Naive thymus-derived CD4-positive, alpha-beta T cell (primary cell): ENCODE data around the gene ERP29. TPM values are rescaled to one million over a fixed set of nuclear protein-coding genes. Genes with fewer than 3 reads are reported as not detected.

Experiments used
- ATAC-seq: fragments of 150-1000 bp; cut with Tn5 transposase; 2 replicates; pipeline ENCODE4 v1.10.0; 2021; ENCODE audit warnings: mild to moderate bottlenecking, moderate library complexity
- CTCF ChIA-PET: fragments of 350-600 bp; sonication (Branson Sonifier 250); formaldehyde crosslinking; loops from one replicate; lab custom pipeline; 2021; ENCODE audit warnings: antibody characterized with exemption; lab: Charles Lee
- POLR2A ChIA-PET: fragments of 350-600 bp; sonication (Branson Sonifier 250); formaldehyde crosslinking; loops from one replicate; lab custom pipeline; 2021; ENCODE audit warnings: antibody characterized with exemption, inconsistent platforms; lab: Charles Lee
- DNase-seq, 9 donors: peaks; one replicate each; pipeline versions ENCODE4 v3.0.0 to v3.0.0-alpha.2; 2020 to 2022; ENCODE audit warnings: mixed read lengths in 1 of 9
- H3K27ac ChIP-seq: one replicate; pipeline ENCODE4 v1.7.0; 2013; ENCODE audit warnings: mild to moderate bottlenecking, low read depth, low read length, moderate library complexity
- H3K27me3 ChIP-seq, 2 donors: one replicate each; pipeline ENCODE4 v1.7.0; 2013; ENCODE audit warnings: low read length in 2 of 2, mild to moderate bottlenecking in 2 of 2, moderate library complexity in 2 of 2; ENCODE audit not compliant: control insufficient read depth in 2 of 2, insufficient read depth in 2 of 2
- H3K36me3 ChIP-seq, 3 experiments: 1 replicate in 2 of 3; 2 replicates in 1 of 3; pipeline ENCODE4 v1.7.0; 2013; ENCODE audit warnings: low read length in 3 of 3, mild to moderate bottlenecking in 3 of 3, moderate library complexity in 1 of 3; ENCODE audit not compliant: insufficient read depth in 3 of 3, control insufficient read depth in 2 of 3
- H3K4me1 ChIP-seq, 2 donors: one replicate each; pipeline ENCODE4 v1.7.0; 2013; ENCODE audit warnings: low read length in 2 of 2, mild to moderate bottlenecking in 2 of 2, moderate library complexity in 1 of 2; ENCODE audit not compliant: control insufficient read depth in 2 of 2, insufficient read depth in 2 of 2
- H3K4me3 ChIP-seq: 2 replicates; pipeline ENCODE4 v1.7.0; 2013; ENCODE audit warnings: mild to moderate bottlenecking, low read length
- H3K9me3 ChIP-seq, 3 experiments: 1 replicate in 2 of 3; 2 replicates in 1 of 3; pipeline ENCODE4 v1.7.0; 2013; ENCODE audit warnings: low read length in 3 of 3; ENCODE audit not compliant: control insufficient read depth in 2 of 3
- H3K27ac Mint-ChIP-seq, 9 donors: one replicate each; pipeline ENCODE4 v1.8.0; 2020 to 2022; ENCODE audit warnings: mixed read lengths in 9 of 9, mild to moderate bottlenecking in 8 of 9, moderate library complexity in 5 of 9, inconsistent platforms in 2 of 9
- H3K27me3 Mint-ChIP-seq, 5 donors: one replicate each; pipeline ENCODE4 v1.8.0; 2021 to 2022; ENCODE audit warnings: mixed read lengths in 5 of 5, mild to moderate bottlenecking in 1 of 5
- H3K36me3 Mint-ChIP-seq, 5 donors: one replicate each; pipeline ENCODE4 v1.8.0; 2020 to 2022; ENCODE audit warnings: mixed read lengths in 5 of 5, mild to moderate bottlenecking in 3 of 5, inconsistent platforms in 1 of 5
- H3K4me1 Mint-ChIP-seq, 7 donors: one replicate each; pipeline ENCODE4 v1.8.0; 2020 to 2022; ENCODE audit warnings: mixed read lengths in 7 of 7, mild to moderate bottlenecking in 3 of 7, inconsistent platforms in 1 of 7
- H3K4me3 Mint-ChIP-seq, 10 donors: one replicate each; pipeline ENCODE4 v1.8.0; 2020 to 2022; ENCODE audit warnings: mild to moderate bottlenecking in 10 of 10, mixed read lengths in 10 of 10, moderate library complexity in 6 of 10, inconsistent platforms in 2 of 10
- H3K9me3 Mint-ChIP-seq, 11 donors: one replicate each; pipeline ENCODE4 v1.8.0; 2020 to 2022; ENCODE audit warnings: mixed read lengths in 11 of 11, mild to moderate bottlenecking in 4 of 11, inconsistent platforms in 1 of 11, moderate library complexity in 1 of 11
- intact Hi-C, 2 donors: fragments of 100-400 bp; cut with micrococcal nuclease; formaldehyde crosslinking; loops; one replicate each; pipeline ENCODE4 v1.15.1; 2023
- microRNA-seq: library from miRNA; unstranded; fragments of <30 nt; microRNA quantifications from one replicate; pipeline ENCODE4 v1.2.0, GENCODE V29; 2022; ENCODE audit warnings: borderline microRNAs expressed
- polyA plus RNA-seq, 2 donors: library from polyadenylated mRNA; unstranded; fragments of 300-500 nt; fragmentation: Illumina TruSeq; gene quantifications; one replicate each; pipeline ENCODE4 v1.2.3, GENCODE V29; 2021
- total RNA-seq, 6 experiments: library from RNA in 5 of 6; stranded (reverse) in 5 of 6; gene quantifications; 1 replicate in 5 of 6; 2 replicates in 1 of 6; pipeline ENCODE4 v1.2.3 and lab custom pipeline; 2021 to 2026

Gene ERP29
- total and polyA plus RNA-seq, 7 experiments from 2014 or later: 115 to 253 (median 180) TPM

DNA sequence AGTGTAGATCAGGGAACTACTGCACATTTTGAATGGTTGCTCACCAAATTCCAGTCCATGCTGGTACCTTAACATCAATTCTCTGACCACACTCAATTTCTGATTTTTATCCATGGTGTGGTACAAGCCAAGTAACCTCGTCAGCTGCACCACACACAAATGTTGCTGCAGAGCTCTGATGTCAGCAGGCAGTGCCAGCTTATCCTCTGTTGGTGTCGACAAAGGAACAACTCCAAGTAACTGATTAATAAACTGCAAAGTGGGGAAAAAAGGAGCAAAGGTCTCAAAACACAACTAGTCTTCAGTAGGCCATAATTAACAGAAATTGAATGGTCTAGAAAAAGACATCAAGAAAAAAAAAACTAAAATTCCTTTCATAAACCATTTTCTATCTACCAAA, 47.9 kb downstream of the ERP29 start:
- CTCF ChIA-PET: interaction anchor here (0.9 kb wide), 1 partner anchor 9 kb away, joined by 3 read pairs; no protein-coding TSS in a partner anchor
- no peaks in the 10 kb centered on the region for H3K27me3 ChIP-seq
- Mint-ChIP-seq H3K9me3 (no peaks in the 10 kb centered on the region), H3K4me3 (no peak overlapping the region), H3K4me1 (no peaks in the 10 kb centered on the region), H3K27ac (peak overlapping the region in 3 of 9 donors; percentile 37 to 86 (median 67)), H3K36me3 (peaks cover 13 to 31% (median 17%) of the 10 kb centered on the region in 5 donors), H3K27me3 (no peaks in the 10 kb centered on the region)
- ATAC-seq (no peak), DNase-seq (no peak)
- H3K27ac ChIP-seq: no peak overlapping the region
- intact Hi-C loops: no loop called here
- H3K36me3 ChIP-seq: peaks cover 11 to 27% (median 13%) of the 10 kb centered on the region in 3 experiments
- H3K4me3 ChIP-seq: no peak overlapping the region
- no peaks in the 10 kb centered on the region for H3K4me1 ChIP-seq
- H3K9me3 ChIP-seq: no peaks in the 10 kb centered on the region
- POLR2A ChIA-PET: interaction anchor here (1.3 kb wide), 1 partner anchor 47 kb away, joined by 3 read pairs; no protein-coding TSS in a partner anchor

DNA sequence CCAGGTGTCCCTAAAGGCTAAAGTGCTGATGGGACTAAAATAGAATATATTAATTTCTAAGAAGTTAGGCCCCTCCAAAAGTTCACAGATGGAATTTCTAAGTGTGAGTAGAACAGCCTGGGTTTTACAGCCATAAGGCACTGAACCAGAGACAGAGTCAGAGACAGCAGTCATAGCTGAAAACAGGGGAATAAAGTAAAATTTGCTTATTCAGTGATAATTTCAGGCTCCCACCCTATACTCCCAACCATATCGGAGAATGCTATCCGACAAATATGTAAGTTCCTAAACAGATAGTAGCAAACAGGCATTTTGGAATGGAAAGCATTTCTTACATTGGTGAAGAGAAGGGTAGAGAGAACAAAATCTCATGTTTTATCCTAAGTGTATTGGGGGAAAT, 50.0 kb downstream of the ERP29 start:
- H3K4me3 ChIP-seq: no peak overlapping the region

DNA sequence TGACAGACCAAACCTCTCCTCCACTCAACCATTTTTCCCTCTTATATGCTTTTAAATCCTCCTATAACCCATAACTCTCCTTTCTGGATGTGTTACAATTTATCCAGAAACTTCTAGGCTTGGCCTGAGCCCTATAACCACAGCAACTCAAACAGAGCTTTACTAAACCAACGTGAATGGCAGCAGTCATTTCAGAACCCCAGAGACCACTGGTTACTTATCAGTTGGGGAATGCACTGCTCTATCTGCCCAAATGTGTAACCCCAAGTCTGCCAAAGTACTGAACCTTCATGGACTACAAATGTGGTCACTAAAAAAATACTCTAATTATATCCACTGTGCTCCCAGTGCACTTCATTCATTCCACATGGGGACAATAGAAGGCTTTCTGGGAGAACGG, 53.3 kb downstream of the ERP29 start:
- Histone ChIP-seq H3K36me3 (peaks cover 19 to 64% (median 20%) of the 10 kb centered on the region in 3 experiments), H3K27ac (no peak overlapping the region), H3K27me3 (no peaks in the 10 kb centered on the region), H3K4me3 (no peak overlapping the region), H3K4me1 (no peaks in the 10 kb centered on the region), H3K9me3 (no peaks in the 10 kb centered on the region)
- no peak for ATAC-seq
- Mint-ChIP-seq H3K9me3 (no peaks in the 10 kb centered on the region), H3K4me1 (peaks cover 0 to 3% (median 0%) of the 10 kb centered on the region in 7 donors), H3K27me3 (no peaks in the 10 kb centered on the region), H3K27ac (peak overlapping the region in 2 of 9 donors; percentile 0 to 82), H3K36me3 (peaks cover 9 to 41% (median 15%) of the 10 kb centered on the region in 5 donors), H3K4me3 (peak overlapping the region in 1 of 10 donors; percentile 7)
- ChIA-PET POLR2A (interaction anchor here (1.0 kb wide), 1 partner anchor 58 kb away, joined by 3 read pairs; no protein-coding TSS in a partner anchor), CTCF (interaction anchor here (1.3 kb wide), 1 partner anchor 320 kb away, joined by 3 read pairs; no protein-coding TSS in a partner anchor)
- intact Hi-C loops: no loop called here
- no peak for DNase-seq

More for the DNA sequence above, 50.0 kb downstream of the ERP29 start:
- ATAC-seq (no peak), DNase-seq (no peak)
- Histone ChIP-seq H3K27ac (no peak overlapping the region), H3K4me1 (no peaks in the 10 kb centered on the region), H3K9me3 (no peaks in the 10 kb centered on the region), H3K27me3 (no peaks in the 10 kb centered on the region), H3K36me3 (peaks cover 10 to 44% (median 25%) of the 10 kb centered on the region in 3 experiments)
- ChIA-PET POLR2A (interaction anchor here (1.0 kb wide), 1 partner anchor 10 kb away, joined by 7 read pairs; no protein-coding TSS in a partner anchor), CTCF (no interaction called here)
- Mint-ChIP-seq H3K4me3 (no peak overlapping the region), H3K9me3 (no peaks in the 10 kb centered on the region), H3K36me3 (peaks cover 14 to 33% (median 14%) of the 10 kb centered on the region in 5 donors), H3K27me3 (no peaks in the 10 kb centered on the region), H3K27ac (no peak overlapping the region), H3K4me1 (peaks cover 0 to 3% (median 0%) of the 10 kb centered on the region in 7 donors)
- intact Hi-C loops: no loop called here

Small RNAs within 50 kb of the gene (microRNA-seq; reads per million reads assigned to microRNA genes)
- gene MIR3657: not detected

Other genes with a start within 250 kb of the ERP29 start
- gene ALDH2, start 246.5 kb upstream of the ERP29 start, total RNA-seq: 10 to 100 TPM in 1 of 5 experiments, 1 to 10 TPM in 3, under 1 TPM in 1; 0.46 to 69.3 (median 3.4) TPM
- gene ALDH2, start 246.5 kb upstream of the ERP29 start, polyA plus RNA-seq: under 1 TPM; 0.89 to 0.99 TPM
- gene MAPKAPK5, start 171.2 kb upstream of the ERP29 start, total RNA-seq: 10 to 100 TPM; 46.1 to 72.1 (median 60.0) TPM
- gene MAPKAPK5, start 171.2 kb upstream of the ERP29 start, polyA plus RNA-seq: 10 to 100 TPM; 30.6 to 53.4 TPM
- 10 to 100 TPM; 12.6 to 29.3 (median 23.0) TPM for gene TMEM116, start 261 bp upstream of the ERP29 start, total RNA-seq
- gene TMEM116, start 261 bp upstream of the ERP29 start, polyA plus RNA-seq: 10 to 100 TPM in 1 of 2 donors, 1 to 10 TPM in 1; 8.7 to 13.3 TPM
- gene NAA25, start 95.4 kb downstream of the ERP29 start, total RNA-seq: 10 to 100 TPM; 39.1 to 43.0 (median 42.1) TPM
- gene NAA25, start 95.4 kb downstream of the ERP29 start, polyA plus RNA-seq: 10 to 100 TPM in 1 of 2 donors, 1 to 10 TPM in 1; 9.8 to 15.9 TPM
- 10 to 100 TPM; 22.1 to 86.6 (median 42.7) TPM for gene TRAFD1, start 112.1 kb downstream of the ERP29 start, total RNA-seq
- 10 to 100 TPM; 54.4 to 63.9 TPM for gene TRAFD1, start 112.1 kb downstream of the ERP29 start, polyA plus RNA-seq